Right lobe of liver (tissue), 6 donors: Measurements from ENCODE around the gene LGALS9. TPM values are rescaled to one million over a fixed set of nuclear protein-coding genes. Genes with fewer than 3 reads are reported as not detected.

Source experiments
- ATAC-seq, 4 donors: fragments of 200-7000 bp; cut with Tn5 transposase; one replicate each; pipeline ENCODE4 v1.9.1; 2020; ENCODE audit warnings: mild to moderate bottlenecking in 4 of 4, moderate library complexity in 4 of 4
- DNase-seq, 3 donors: peaks; one replicate each; pipeline ENCODE4 v3.0.0-alpha.2; 2020
- H3K27ac ChIP-seq, 3 donors: fragments of 200-600 bp; one replicate each; pipeline ENCODE4 v1.8.0; 2022
- H3K27me3 ChIP-seq, 2 donors: fragments of 200-600 bp; one replicate each; pipeline ENCODE4 v1.8.0; 2022
- H3K36me3 ChIP-seq, 4 donors: fragments of 200-600 bp; sonication (generic) in 1 of 4; one replicate each; pipeline versions ENCODE4 v1.5.1 to v1.8.0; 2017 to 2022; ENCODE audit warnings: control low read depth in 1 of 4
- H3K4me1 ChIP-seq, 4 donors: fragments of 200-600 bp; sonication (generic) in 1 of 4; one replicate each; pipeline versions ENCODE4 v1.5.1 to v1.8.0; 2017 to 2022; ENCODE audit warnings: control low read depth in 1 of 4
- H3K4me3 ChIP-seq, 3 donors: fragments of 200-600 bp; one replicate each; pipeline ENCODE4 v1.8.0; 2022
- H3K9me3 ChIP-seq, 4 donors: fragments of 200-600 bp; sonication (generic) in 1 of 4; one replicate each; pipeline versions ENCODE4 v1.5.1 to v1.8.0; 2017 to 2022; ENCODE audit warnings: control low read depth in 1 of 4
- CTCF ChIP-seq, 4 donors: fragments of 200-600 bp in 3 of 4; fragments of 450-650 bp in 1 of 4; IDR thresholded peaks; one replicate each; pipeline versions ENCODE4 v1.5.1 to v1.8.0; 2016 to 2022; ENCODE audit warnings: antibody characterized with exemption in 4 of 4, mild to moderate bottlenecking in 2 of 4
- POLR2A ChIP-seq: fragments of 450-650 bp; IDR thresholded peaks from one replicate; pipeline ENCODE4 v1.6.1; 2017; ENCODE audit warnings: antibody characterized with exemption, mild to moderate bottlenecking
- WGBS: methylation state at CpG from one replicate; pipeline ENCODE4 v1.1.6; 2018; ENCODE audit warnings: low coverage, low lambda C conversion rate; ENCODE audit not compliant: insufficient coverage; ENCODE audit errors: missing lambda C conversion rate; 5-methylcytosine and 5-hydroxymethylcytosine counted together
- intact Hi-C, 2 donors: fragments of 100-400 bp; cut with DNase I; formaldehyde crosslinking; loops; one replicate each; pipeline versions ENCODE4 v1.11.2 to v1.14.1; 2022
- total RNA-seq, 6 experiments: library from RNA; depleted of rRNA in 2 of 6; stranded (reverse); fragments of >200 nt in 2 of 6; fragmentation: NEBNext Ultra II Directional in 3 of 6; extraction: Animal tissue kit (Norgen Biotek cat#: 25700) in 3 of 6; gene quantifications; one replicate each; pipeline versions ENCODE4 v1.1.0 to v1.2.4, GENCODE V29; 2016 to 2023
- donor health status: DM: no; HTN: yes; CAD: no.
- donor health status: DM: no; HTN: no; CAD: no.
- donor health status: DM: no; HTN: no; CAD: no.
- donor health status: DM: no; HTN: yes; CAD: no.
- donor health status: DM: no; HTN: yes; CAD: no.

Gene LGALS9
- total RNA-seq, 6 experiments from 2014 or later, result 9.1 to 37.9 (median 12.4) TPM

GRCh38 chr17:27593232-27593856, 37.6 kb upstream of the LGALS9 start:
- no peaks in the 10 kb centered on the region for H3K36me3 ChIP-seq
- intact Hi-C loops, result loop anchor here (10.0 kb wide), 2 partner anchors 89 to 359 kb away; no protein-coding TSS in a partner anchor
- ATAC-seq, result no peak
- TF ChIP-seq CTCF (IDR thresholded peaks at IDR 0.05), result no peak
- TF ChIP-seq POLR2A, result no peak
- H3K4me3 ChIP-seq, result no peak overlapping the region
- no peak overlapping the region for H3K27ac ChIP-seq
- 88% methylated on average over 5 of the region's 9 CpGs for WGBS
- no peaks in the 10 kb centered on the region for H3K9me3 ChIP-seq
- DNase-seq, result no peak
- no peaks in the 10 kb centered on the region for H3K4me1 ChIP-seq
- no peaks in the 10 kb centered on the region for H3K27me3 ChIP-seq

GRCh38 chr17:27593857-27594255, 37.1 kb upstream of the LGALS9 start:
- Histone ChIP-seq H3K36me3 (no peaks in the 10 kb centered on the region), H3K4me3 (no peak overlapping the region), H3K9me3 (no peaks in the 10 kb centered on the region), H3K27me3 (no peaks in the 10 kb centered on the region), H3K4me1 (no peaks in the 10 kb centered on the region), H3K27ac (no peak overlapping the region)
- WGBS, result no CpG with 5 or more reads among the region's 3 CpGs
- intact Hi-C loops, result loop anchor here (10.0 kb wide), 2 partner anchors 89 to 359 kb away; no protein-coding TSS in a partner anchor
- TF ChIP-seq POLR2A (no peak), CTCF (IDR thresholded peaks at IDR 0.05) (no peak)
- DNase-seq, result no peak
- ATAC-seq, result no peak

- TF ChIP-seq POLR2A, result no peak
- no peak for TF ChIP-seq CTCF (IDR thresholded peaks at IDR 0.05)
- Histone ChIP-seq H3K27me3 (no peaks in the 10 kb centered on the region), H3K4me1 (no peaks in the 10 kb centered on the region), H3K27ac (no peak overlapping the region), H3K9me3 (no peaks in the 10 kb centered on the region), H3K36me3 (no peaks in the 10 kb centered on the region), H3K4me3 (no peak overlapping the region)
- ATAC-seq, result no peak
- no CpG with 5 or more reads among the region's 2 CpGs for whole genome bisulfite sequencing
- no peak for DNase-seq
- intact Hi-C loops, result loop anchor here (10.0 kb wide), 2 partner anchors 90 to 360 kb away; no protein-coding TSS in a partner anchor
Observed at GRCh38 chr17:27595208-27595607, 35.8 kb upstream of the LGALS9 start.

- DNase-seq, result no peak
- no peak for ATAC-seq
- 75% methylated on average over 2 of the region's 4 CpGs for WGBS
Observed at GRCh38 chr17:27596096-27596495, 34.9 kb upstream of the LGALS9 start.

More at GRCh38 chr17:27596096-27596495, 34.9 kb upstream of the LGALS9 start:
- Histone ChIP-seq H3K4me3 (no peak overlapping the region), H3K27me3 (no peaks in the 10 kb centered on the region), H3K9me3 (no peaks in the 10 kb centered on the region), H3K27ac (no peak overlapping the region), H3K4me1 (no peaks in the 10 kb centered on the region), H3K36me3 (no peaks in the 10 kb centered on the region)
- intact Hi-C loops, result loop anchor here (10.0 kb wide), 2 partner anchors 91 to 361 kb away; no protein-coding TSS in a partner anchor
- TF ChIP-seq POLR2A (no peak), CTCF (IDR thresholded peaks at IDR 0.05) (no peak)
